ENCODE results near the gene SLC16A12. TPM values are rescaled to one million over a fixed set of nuclear protein-coding genes. Genes with fewer than 3 reads are reported as not detected.

The SLC16A12 gene
- total and polyA plus RNA-seq, 10 of the 15 experiments (the other 5 are each of a cell fraction or from before 2014, with no cell fraction given) = not detected

DNA sequence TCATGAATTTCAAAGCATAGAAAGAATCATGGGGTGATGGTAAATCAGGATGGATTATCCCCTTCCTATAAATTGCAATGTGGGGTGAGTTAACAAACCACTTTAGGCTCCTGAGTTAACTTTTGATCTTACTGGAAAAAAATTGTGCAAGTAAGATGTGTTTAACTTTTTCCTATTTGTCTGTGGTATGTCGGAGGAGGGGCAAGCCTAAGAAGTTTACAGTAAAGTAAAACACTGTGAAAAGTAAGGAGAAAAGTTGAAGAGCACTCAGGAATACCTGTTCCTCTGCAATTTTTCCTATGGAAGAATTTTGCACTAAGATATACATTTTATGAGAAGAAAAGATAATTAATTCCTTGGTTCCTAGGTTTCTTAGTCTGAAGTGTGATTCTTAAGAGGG lies 76.6 kb downstream of the SLC16A12 start:
- DNase-seq (ENCODE audit: low read depth, low spot score) (no peak), ATAC-seq (no peak), FAIRE-seq (no peak)
- Histone ChIP-seq H3K36me3 (ENCODE audit: control insufficient read depth in 2 of 2, insufficient read depth in 2 of 2, low read length in 1 of 2) (no peaks in the 10 kb centered on the region), H3K27me3 (replicated peaks in 1 of 2; ENCODE audit: control insufficient read depth in 2 of 2, insufficient read depth in 2 of 2, low read length in 1 of 2) (peaks cover 0 to 2% of the 10 kb centered on the region in 2 experiments; a peak in 2 of 4 replicates), H3K9ac (ENCODE audit: control insufficient read depth, insufficient read depth, low read length) (no peak overlapping the region), H4K20me1 (ENCODE audit: control insufficient read depth, insufficient read depth) (no peaks in the 10 kb centered on the region), H3K4me1 (ENCODE audit: control insufficient read depth, insufficient read depth, low read length) (no peaks in the 10 kb centered on the region), H3K27ac (ENCODE audit: control insufficient read depth, insufficient read depth) (no peak overlapping the region), H3K4me2 (ENCODE audit: control insufficient read depth, insufficient read depth) (no peak overlapping the region), H3K9me3 (replicated peaks; ENCODE audit: control insufficient read depth, insufficient read depth, low read length) (no peaks in the 10 kb centered on the region), H2AFZ (ENCODE audit: control insufficient read depth, low read depth, low read length) (no peak overlapping the region), H3K79me2 (ENCODE audit: control insufficient read depth, insufficient read depth, low read length) (no peaks in the 10 kb centered on the region), H3K4me3 (no peak overlapping the region)
- in situ Hi-C loops (cut with MboI) = no loop called here
- intact Hi-C loops (cut with micrococcal nuclease; ENCODE audit: unreplicated experiment) = no loop called here
- 32% methylated on average over 1 of the region's 1 CpG for WGBS (ENCODE audit: insufficient coverage, insufficient replicate concordance, low lambda C conversion rate, missing lambda C conversion rate)
- ChIA-PET SMC1A (ENCODE audit: uncharacterized antibody, unreplicated experiment) (interaction anchor here (1.0 to 1.5 kb wide), 2 partner anchors 35 to 312 kb away, joined by 3 read pairs; no protein-coding TSS in a partner anchor), RAD21 (ENCODE audit: unreplicated experiment) (no interaction called here), POLR2A (no interaction called here), CTCF (interaction anchor here (0.5 to 0.9 kb wide), 2 partner anchors 19 to 322 kb away, joined by 3 read pairs; no protein-coding TSS in a partner anchor)
- BruUV-seq (replicated peaks) = no TSS peak
- TF ChIP-seq PAX5 (IDR thresholded peaks at IDR 0.05; ENCODE audit: borderline replicate concordance, low read depth, low read length) (no peak), LARP7 (IDR thresholded peaks at IDR 0.05) (no peak), EP300 (IDR thresholded peaks at IDR 0.05; ENCODE audit: borderline replicate concordance in 1 of 2, control insufficient read depth in 1 of 2, low read depth in 2 of 2, low read length in 2 of 2) (no peak), NR2C2 (IDR thresholded peaks at IDR 0.05; ENCODE audit: borderline replicate concordance, control insufficient read depth, insufficient read length, low read depth) (no peak), SMAD1 (IDR thresholded peaks at IDR 0.05; ENCODE audit: low read depth, partially characterized antibody) (no peak), NRF1 (conservative IDR thresholded peaks at IDR 0.05; ENCODE audit: low read depth, low read length) (no peak), MTA2 (IDR thresholded peaks at IDR 0.05; ENCODE audit: low read depth) (no peak), MTA3 (IDR thresholded peaks at IDR 0.05; ENCODE audit: borderline replicate concordance, low read length) (no peak), POLR2AphosphoS5 (IDR thresholded peaks at IDR 0.05; ENCODE audit: low read length) (no peak), HCFC1 (IDR thresholded peaks at IDR 0.05; ENCODE audit: low read length) (no peak), CBX3 (IDR thresholded peaks at IDR 0.05; ENCODE audit: borderline replicate concordance, low read depth) (no peak), RCOR1 (conservative IDR thresholded peaks at IDR 0.05; ENCODE audit: low read depth, low read length) (no peak)
- TF ChIP-seq, protein P1, sequence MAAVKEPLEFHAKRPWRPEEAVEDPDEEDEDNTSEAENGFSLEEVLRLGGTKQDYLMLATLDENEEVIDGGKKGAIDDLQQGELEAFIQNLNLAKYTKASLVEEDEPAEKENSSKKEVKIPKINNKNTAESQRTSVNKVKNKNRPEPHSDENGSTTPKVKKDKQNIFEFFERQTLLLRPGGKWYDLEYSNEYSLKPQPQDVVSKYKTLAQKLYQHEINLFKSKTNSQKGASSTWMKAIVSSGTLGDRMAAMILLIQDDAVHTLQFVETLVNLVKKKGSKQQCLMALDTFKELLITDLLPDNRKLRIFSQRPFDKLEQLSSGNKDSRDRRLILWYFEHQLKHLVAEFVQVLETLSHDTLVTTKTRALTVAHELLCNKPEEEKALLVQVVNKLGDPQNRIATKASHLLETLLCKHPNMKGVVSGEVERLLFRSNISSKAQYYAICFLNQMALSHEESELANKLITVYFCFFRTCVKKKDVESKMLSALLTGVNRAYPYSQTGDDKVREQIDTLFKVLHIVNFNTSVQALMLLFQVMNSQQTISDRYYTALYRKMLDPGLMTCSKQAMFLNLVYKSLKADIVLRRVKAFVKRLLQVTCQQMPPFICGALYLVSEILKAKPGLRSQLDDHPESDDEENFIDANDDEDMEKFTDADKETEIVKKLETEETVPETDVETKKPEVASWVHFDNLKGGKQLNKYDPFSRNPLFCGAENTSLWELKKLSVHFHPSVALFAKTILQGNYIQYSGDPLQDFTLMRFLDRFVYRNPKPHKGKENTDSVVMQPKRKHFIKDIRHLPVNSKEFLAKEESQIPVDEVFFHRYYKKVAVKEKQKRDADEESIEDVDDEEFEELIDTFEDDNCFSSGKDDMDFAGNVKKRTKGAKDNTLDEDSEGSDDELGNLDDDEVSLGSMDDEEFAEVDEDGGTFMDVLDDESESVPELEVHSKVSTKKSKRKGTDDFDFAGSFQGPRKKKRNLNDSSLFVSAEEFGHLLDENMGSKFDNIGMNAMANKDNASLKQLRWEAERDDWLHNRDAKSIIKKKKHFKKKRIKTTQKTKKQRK (IDR thresholded peaks at IDR 0.05; ENCODE audit: low read depth, low read length) = no peak
- TF ChIP-seq, protein P2, sequence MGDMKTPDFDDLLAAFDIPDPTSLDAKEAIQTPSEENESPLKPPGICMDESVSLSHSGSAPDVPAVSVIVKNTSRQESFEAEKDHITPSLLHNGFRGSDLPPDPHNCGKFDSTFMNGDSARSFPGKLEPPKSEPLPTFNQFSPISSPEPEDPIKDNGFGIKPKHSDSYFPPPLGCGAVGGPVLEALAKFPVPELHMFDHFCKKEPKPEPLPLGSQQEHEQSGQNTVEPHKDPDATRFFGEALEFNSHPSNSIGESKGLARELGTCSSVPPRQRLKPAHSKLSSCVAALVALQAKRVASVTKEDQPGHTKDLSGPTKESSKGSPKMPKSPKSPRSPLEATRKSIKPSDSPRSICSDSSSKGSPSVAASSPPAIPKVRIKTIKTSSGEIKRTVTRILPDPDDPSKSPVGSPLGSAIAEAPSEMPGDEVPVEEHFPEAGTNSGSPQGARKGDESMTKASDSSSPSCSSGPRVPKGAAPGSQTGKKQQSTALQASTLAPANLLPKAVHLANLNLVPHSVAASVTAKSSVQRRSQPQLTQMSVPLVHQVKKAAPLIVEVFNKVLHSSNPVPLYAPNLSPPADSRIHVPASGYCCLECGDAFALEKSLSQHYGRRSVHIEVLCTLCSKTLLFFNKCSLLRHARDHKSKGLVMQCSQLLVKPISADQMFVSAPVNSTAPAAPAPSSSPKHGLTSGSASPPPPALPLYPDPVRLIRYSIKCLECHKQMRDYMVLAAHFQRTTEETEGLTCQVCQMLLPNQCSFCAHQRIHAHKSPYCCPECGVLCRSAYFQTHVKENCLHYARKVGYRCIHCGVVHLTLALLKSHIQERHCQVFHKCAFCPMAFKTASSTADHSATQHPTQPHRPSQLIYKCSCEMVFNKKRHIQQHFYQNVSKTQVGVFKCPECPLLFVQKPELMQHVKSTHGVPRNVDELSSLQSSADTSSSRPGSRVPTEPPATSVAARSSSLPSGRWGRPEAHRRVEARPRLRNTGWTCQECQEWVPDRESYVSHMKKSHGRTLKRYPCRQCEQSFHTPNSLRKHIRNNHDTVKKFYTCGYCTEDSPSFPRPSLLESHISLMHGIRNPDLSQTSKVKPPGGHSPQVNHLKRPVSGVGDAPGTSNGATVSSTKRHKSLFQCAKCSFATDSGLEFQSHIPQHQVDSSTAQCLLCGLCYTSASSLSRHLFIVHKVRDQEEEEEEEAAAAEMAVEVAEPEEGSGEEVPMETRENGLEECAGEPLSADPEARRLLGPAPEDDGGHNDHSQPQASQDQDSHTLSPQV (IDR thresholded peaks at IDR 0.05) = no peak
- TF ChIP-seq, protein P3, sequence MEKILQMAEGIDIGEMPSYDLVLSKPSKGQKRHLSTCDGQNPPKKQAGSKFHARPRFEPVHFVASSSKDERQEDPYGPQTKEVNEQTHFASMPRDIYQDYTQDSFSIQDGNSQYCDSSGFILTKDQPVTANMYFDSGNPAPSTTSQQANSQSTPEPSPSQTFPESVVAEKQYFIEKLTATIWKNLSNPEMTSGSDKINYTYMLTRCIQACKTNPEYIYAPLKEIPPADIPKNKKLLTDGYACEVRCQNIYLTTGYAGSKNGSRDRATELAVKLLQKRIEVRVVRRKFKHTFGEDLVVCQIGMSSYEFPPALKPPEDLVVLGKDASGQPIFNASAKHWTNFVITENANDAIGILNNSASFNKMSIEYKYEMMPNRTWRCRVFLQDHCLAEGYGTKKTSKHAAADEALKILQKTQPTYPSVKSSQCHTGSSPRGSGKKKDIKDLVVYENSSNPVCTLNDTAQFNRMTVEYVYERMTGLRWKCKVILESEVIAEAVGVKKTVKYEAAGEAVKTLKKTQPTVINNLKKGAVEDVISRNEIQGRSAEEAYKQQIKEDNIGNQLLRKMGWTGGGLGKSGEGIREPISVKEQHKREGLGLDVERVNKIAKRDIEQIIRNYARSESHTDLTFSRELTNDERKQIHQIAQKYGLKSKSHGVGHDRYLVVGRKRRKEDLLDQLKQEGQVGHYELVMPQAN (conservative IDR thresholded peaks at IDR 0.05) = no peak
